ENCODE results near the gene NDUFB8.

DNA sequence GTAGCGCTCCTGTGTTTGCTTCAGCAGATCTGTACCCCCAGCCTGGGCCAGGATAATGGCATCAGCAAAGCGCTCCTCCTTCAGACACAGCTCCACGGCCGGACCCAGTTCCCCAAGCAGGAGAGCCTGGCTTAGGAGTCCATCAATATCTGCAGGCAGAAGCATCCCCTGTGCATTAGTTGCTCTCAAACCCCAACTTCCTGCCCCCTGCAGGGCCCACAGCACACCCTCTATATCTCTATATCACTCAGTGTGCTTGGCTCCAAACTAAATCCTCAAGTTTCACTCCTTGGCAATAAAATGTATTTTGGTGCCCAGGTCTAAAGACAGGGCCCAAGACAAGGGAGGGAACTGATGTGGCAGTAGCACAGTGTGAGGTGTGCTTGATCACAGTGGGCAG, 31.6 kb downstream of the NDUFB8 start:
- TF ChIP-seq, protein P1, sequence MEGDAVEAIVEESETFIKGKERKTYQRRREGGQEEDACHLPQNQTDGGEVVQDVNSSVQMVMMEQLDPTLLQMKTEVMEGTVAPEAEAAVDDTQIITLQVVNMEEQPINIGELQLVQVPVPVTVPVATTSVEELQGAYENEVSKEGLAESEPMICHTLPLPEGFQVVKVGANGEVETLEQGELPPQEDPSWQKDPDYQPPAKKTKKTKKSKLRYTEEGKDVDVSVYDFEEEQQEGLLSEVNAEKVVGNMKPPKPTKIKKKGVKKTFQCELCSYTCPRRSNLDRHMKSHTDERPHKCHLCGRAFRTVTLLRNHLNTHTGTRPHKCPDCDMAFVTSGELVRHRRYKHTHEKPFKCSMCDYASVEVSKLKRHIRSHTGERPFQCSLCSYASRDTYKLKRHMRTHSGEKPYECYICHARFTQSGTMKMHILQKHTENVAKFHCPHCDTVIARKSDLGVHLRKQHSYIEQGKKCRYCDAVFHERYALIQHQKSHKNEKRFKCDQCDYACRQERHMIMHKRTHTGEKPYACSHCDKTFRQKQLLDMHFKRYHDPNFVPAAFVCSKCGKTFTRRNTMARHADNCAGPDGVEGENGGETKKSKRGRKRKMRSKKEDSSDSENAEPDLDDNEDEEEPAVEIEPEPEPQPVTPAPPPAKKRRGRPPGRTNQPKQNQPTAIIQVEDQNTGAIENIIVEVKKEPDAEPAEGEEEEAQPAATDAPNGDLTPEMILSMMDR (IDR thresholded peaks at IDR 0.05), result no peak
- no peak for TF ChIP-seq POLR2AphosphoS5 (IDR thresholded peaks at IDR 0.05)
- no peak for TF ChIP-seq POLR2A (IDR thresholded peaks at IDR 0.05)

All from prostate gland (tissue), 2 donors.